RWPE2 (cell line): Measurements from ENCODE around the gene CAT.

Source experiments
- ATAC-seq: fragments of 200-7000 bp; cut with Tn5 transposase; 3 replicates; pipeline ENCODE4 v1.9.1; 2021; ENCODE audit warnings: low read depth
- DNase-seq: peaks from one replicate; pipeline ENCODE4 v3.0.0-alpha.2; 2020; ENCODE audit warnings: low spot score
- H3K27ac ChIP-seq: fragments of 450-650 bp; 2 replicates; pipeline ENCODE4 v1.5.1; 2017; ENCODE audit warnings: mild to moderate bottlenecking; ENCODE audit not compliant: poor library complexity, severe bottlenecking
- H3K27me3 ChIP-seq: fragments of 250-450 bp; sonication (Bioruptor Pico); 2 replicates; pipeline ENCODE4 v1.5.1; 2021; ENCODE audit warnings: mild to moderate bottlenecking, moderate library complexity; ENCODE audit not compliant: insufficient read depth, poor library complexity, severe bottlenecking
- H3K36me3 ChIP-seq: fragments of 250-450 bp; sonication (Bioruptor Pico); 2 replicates; pipeline ENCODE4 v1.5.1; 2020; ENCODE audit warnings: low read depth, mild to moderate bottlenecking, moderate library complexity
- H3K4me1 ChIP-seq: fragments of 250-450 bp; sonication (Bioruptor Pico); 2 replicates; pipeline ENCODE4 v1.5.1; 2021; ENCODE audit warnings: mild to moderate bottlenecking, moderate library complexity; ENCODE audit not compliant: insufficient read depth, poor library complexity, severe bottlenecking
- H3K4me3 ChIP-seq: fragments of 250-450 bp; sonication (Bioruptor Pico); 2 replicates; pipeline ENCODE4 v1.5.1; 2021; ENCODE audit warnings: mild to moderate bottlenecking, moderate library complexity; ENCODE audit not compliant: severe bottlenecking
- H3K9me3 ChIP-seq: fragments of 250-450 bp; sonication (Bioruptor Pico); 2 replicates; pipeline ENCODE4 v1.5.1; 2021; ENCODE audit warnings: mild to moderate bottlenecking, moderate library complexity; ENCODE audit not compliant: severe bottlenecking
- TF ChIP-seq, protein P1 (sequence below): fragments of 450-650 bp; IDR thresholded peaks from one replicate; pipeline ENCODE4 v1.5.1; 2017; ENCODE audit warnings: mild to moderate bottlenecking, moderate library complexity; ENCODE audit not compliant: poor library complexity, severe bottlenecking

CAT gene

DNA sequence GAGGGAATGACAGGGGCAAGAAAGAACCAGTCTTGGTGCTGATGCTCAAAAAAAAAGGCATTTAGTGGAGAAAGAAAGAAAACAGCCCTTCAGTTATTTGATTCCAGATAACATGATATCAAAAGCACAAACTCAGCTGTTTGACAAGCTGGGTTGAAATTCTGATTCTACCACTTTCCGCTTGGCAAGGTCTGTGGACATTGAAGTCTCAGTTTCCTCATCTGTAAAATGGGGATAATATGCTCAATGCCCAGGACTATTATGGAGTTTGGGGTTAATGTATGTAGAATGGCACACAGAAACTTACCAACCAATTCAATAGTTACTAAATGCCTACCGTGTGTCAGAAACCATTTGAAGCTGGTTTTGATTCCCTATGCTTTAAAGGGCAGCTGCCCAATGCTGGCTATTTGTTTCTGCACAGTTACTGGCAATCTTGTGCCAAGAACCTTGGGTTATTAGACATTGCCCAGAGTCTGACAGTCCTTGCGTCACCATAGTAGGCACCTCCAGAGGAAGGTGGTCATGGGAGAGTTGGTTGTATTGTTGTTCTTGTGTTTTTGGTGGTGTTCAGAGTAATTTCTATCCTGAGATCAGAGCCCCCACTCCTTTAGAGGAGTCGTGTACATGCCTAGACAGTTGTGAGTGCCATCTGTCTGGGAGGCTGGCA is 55.3 kb downstream of the CAT start:
- H3K4me3 ChIP-seq = no peak overlapping the region
- no peak for ATAC-seq
- no peaks in the 10 kb centered on the region for H3K27me3 ChIP-seq
- peaks cover 4% of the 10 kb centered on the region for H3K4me1 ChIP-seq
- no peaks in the 10 kb centered on the region for H3K9me3 ChIP-seq
- DNase-seq = no peak
- no peak overlapping the region for H3K27ac ChIP-seq
- TF ChIP-seq, protein P1, sequence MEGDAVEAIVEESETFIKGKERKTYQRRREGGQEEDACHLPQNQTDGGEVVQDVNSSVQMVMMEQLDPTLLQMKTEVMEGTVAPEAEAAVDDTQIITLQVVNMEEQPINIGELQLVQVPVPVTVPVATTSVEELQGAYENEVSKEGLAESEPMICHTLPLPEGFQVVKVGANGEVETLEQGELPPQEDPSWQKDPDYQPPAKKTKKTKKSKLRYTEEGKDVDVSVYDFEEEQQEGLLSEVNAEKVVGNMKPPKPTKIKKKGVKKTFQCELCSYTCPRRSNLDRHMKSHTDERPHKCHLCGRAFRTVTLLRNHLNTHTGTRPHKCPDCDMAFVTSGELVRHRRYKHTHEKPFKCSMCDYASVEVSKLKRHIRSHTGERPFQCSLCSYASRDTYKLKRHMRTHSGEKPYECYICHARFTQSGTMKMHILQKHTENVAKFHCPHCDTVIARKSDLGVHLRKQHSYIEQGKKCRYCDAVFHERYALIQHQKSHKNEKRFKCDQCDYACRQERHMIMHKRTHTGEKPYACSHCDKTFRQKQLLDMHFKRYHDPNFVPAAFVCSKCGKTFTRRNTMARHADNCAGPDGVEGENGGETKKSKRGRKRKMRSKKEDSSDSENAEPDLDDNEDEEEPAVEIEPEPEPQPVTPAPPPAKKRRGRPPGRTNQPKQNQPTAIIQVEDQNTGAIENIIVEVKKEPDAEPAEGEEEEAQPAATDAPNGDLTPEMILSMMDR = no peak
- H3K36me3 ChIP-seq = no peaks in the 10 kb centered on the region

DNA sequence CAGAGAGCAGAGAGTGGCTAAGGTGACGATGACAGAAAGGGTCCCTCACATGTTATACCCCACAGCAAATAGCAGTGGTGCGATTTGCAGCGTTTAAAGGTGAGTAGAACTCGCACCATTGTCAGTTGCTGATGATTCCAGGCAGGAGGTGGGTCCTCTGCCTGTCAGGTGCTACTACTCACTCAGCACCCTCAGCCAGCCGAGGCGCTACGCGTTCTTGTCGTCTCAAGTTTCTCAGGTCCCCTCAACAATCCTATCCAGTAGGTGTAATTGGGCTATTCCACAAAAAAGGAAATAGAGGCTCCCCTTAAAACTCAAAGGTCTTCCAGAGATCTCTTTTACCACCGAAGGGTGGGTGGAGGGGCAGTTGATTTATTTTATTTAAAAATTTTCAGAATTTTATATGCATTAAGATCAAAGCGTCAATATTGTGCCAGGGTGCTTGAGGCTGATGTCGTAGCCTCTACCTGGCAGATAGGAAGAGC is 56.5 kb downstream of the CAT start:
- Histone ChIP-seq H3K4me1 (peaks cover 4% of the 10 kb centered on the region), H3K4me3 (no peak overlapping the region), H3K27me3 (no peaks in the 10 kb centered on the region), H3K27ac (no peak overlapping the region), H3K36me3 (no peaks in the 10 kb centered on the region), H3K9me3 (no peaks in the 10 kb centered on the region)
- TF ChIP-seq, protein P1 = no peak
- no peak for DNase-seq
- ATAC-seq = no peak

DNA sequence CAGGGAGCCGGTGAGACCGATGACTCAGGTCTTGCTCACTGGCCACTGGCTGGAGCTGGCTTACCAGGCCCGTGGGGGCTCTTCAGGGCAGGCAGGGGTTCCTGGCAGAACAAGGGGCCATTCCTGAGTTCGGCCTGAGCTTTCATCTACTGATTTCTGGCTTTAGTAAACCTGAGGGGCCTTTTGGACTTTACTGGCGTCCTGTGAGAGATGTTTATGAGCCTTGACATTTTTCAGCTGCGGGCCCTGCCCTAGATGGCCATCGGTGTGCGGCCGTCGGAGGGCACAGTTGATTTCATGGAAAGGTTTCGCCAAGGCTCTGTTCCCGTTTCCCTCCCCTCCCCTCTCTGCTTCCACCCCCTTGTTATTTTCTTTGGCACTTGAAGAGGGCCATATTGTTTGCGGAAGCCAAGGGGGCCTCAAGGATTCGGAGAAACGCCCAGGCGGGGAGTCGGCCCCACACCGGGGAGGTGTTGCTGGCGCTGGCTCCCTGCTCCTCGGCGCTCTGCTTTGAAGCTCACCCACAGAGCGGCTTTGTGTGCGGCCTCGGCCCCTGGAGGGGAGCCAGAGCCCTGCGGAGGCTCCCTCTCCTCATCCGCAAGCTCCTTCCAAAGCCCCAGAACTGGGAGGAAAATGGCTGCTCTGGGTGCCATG is 57.1 kb downstream of the CAT start:
- peak; percentile 97 for ATAC-seq
- H3K36me3 ChIP-seq = no peaks in the 10 kb centered on the region
- no peak overlapping the region for H3K27ac ChIP-seq
- no peak overlapping the region for H3K4me3 ChIP-seq
- TF ChIP-seq, protein P1 = no peak
- peaks cover 4% of the 10 kb centered on the region for H3K4me1 ChIP-seq
- H3K9me3 ChIP-seq = no peaks in the 10 kb centered on the region
- no peaks in the 10 kb centered on the region for H3K27me3 ChIP-seq
- no peak for DNase-seq

DNA sequence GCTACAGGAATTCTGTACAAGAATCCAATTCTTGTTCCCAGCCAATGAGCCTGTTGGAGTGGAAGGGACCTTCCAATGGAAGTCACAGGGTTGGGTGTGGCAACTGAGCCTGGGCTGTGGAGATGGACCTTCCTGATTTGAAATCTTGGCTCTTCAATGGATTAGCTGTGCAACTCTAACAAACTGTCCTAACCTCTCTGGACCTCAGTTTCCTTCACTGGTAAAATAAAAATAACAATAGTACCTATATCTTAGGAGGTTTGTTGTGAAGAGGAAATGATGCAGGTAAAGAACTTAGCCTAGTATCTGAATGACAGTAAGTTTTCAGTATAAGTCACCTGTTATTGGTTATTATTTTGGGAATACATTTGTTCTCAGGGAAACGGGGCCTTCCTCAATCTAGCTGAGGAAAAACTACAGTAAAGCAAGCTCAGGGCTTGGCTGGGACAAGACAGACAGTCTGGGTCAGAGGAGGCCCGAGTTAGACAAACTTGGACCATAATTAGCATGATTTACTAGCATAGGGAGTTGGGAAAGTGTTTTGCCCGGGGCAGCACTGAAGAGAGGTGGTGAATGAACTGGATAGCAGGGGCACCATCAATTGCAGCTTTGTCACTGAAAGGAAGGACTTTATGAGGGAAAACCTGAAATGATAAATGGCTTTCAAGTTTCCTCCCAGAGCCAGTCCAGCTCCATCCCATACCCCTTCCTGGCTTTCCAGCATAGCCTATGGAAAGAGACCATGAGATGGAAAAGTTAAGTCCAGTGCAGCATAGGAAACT is 61.2 kb downstream of the CAT start:
- Histone ChIP-seq H3K27ac (no peak overlapping the region), H3K27me3 (no peaks in the 10 kb centered on the region), H3K4me1 (peaks cover 11% of the 10 kb centered on the region), H3K4me3 (no peak overlapping the region), H3K9me3 (no peaks in the 10 kb centered on the region), H3K36me3 (no peaks in the 10 kb centered on the region)
- DNase-seq (no peak), ATAC-seq (no peak)
- TF ChIP-seq, protein P1 = no peak
